Panc1 (cell line): ENCODE data around the gene CD58.

Experiments used
- CTCF ChIP-seq: fragments of 450-650 bp; IDR thresholded peaks from 2 replicates; pipeline ENCODE4 v1.5.1; 2017; ENCODE audit warnings: mild to moderate bottlenecking
- POLR2AphosphoS5 ChIP-seq: IDR thresholded peaks from 2 replicates; pipeline ENCODE4 v1.6.1; 2012; ENCODE audit warnings: mild to moderate bottlenecking, low read depth, low read length, moderate library complexity
- REST ChIP-seq, 2 experiments: IDR thresholded peaks; 2 replicates each; pipeline ENCODE4 v1.6.1; 2011 to 2012; ENCODE audit warnings: low read depth in 2 of 2, control low read depth in 1 of 2, low read length in 1 of 2, mild to moderate bottlenecking in 1 of 2, moderate library complexity in 1 of 2; ENCODE audit not compliant: insufficient read depth in 1 of 2
- SIN3A ChIP-seq: IDR thresholded peaks from 2 replicates; pipeline ENCODE4 v1.6.1; 2012; ENCODE audit warnings: low read depth, mild to moderate bottlenecking, low read length, moderate library complexity, borderline replicate concordance; ENCODE audit not compliant: insufficient read depth

- TF ChIP-seq CTCF: no peak
- no peak for TF ChIP-seq POLR2AphosphoS5
- TF ChIP-seq REST (IDR thresholded peaks at IDR 0.05; ENCODE audit: insufficient read depth in 1 of 2, low read depth in 2 of 2, low read length in 1 of 2): no peak
- no peak for TF ChIP-seq SIN3A
Measured at GRCh38 chr1:116605315-116605714, 34.5 kb upstream of the CD58 start.
